ENCODE measurements around the gene SLC22A5.
"Not testable (repeated sequence)": the region's sequence is repeated elsewhere in the genome, so short reads cannot be mapped to it uniquely, and the experiment has no call there.

The SLC22A5 gene

GRCh38 chr5:132429463-132430440, 60.2 kb downstream of the SLC22A5 start:
- DNase-seq: peak; percentile 31 to 52

GRCh38 chr5:132430746-132431145, 61.2 kb downstream of the SLC22A5 start:
- no peak for DNase-seq

- DNase-seq: no peak
Observed at GRCh38 chr5:132431632-132432031, 62.1 kb downstream of the SLC22A5 start.

- no peak for DNase-seq
Observed at GRCh38 chr5:132433141-132433540, 63.6 kb downstream of the SLC22A5 start.

GRCh38 chr5:132434416-132435286, 65.1 kb downstream of the SLC22A5 start:
- no peak for DNase-seq

- DNase-seq: no peak
Observed at GRCh38 chr5:132435447-132435846, 65.9 kb downstream of the SLC22A5 start.

- no peak for DNase-seq
Observed at GRCh38 chr5:132435886-132436285, 66.4 kb downstream of the SLC22A5 start.

GRCh38 chr5:132436936-132437335, 67.4 kb downstream of the SLC22A5 start:
- no peak for DNase-seq

- DNase-seq: no peak
Observed at GRCh38 chr5:132437604-132438266, 68.2 kb downstream of the SLC22A5 start.

GRCh38 chr5:132438267-132438645, 68.7 kb downstream of the SLC22A5 start:
- not testable (repeated sequence) for DNase-seq

- DNase-seq: no peak
Observed at GRCh38 chr5:132438917-132439316, 69.4 kb downstream of the SLC22A5 start.

- no peak for DNase-seq
Observed at GRCh38 chr5:132439521-132440089, 70.1 kb downstream of the SLC22A5 start.

GRCh38 chr5:132444061-132444460, 74.6 kb downstream of the SLC22A5 start:
- no peak for DNase-seq

All from NCI-H526 (cell line).